ENCODE measurements around the gene KCNJ2.

KCNJ2 gene

DNA sequence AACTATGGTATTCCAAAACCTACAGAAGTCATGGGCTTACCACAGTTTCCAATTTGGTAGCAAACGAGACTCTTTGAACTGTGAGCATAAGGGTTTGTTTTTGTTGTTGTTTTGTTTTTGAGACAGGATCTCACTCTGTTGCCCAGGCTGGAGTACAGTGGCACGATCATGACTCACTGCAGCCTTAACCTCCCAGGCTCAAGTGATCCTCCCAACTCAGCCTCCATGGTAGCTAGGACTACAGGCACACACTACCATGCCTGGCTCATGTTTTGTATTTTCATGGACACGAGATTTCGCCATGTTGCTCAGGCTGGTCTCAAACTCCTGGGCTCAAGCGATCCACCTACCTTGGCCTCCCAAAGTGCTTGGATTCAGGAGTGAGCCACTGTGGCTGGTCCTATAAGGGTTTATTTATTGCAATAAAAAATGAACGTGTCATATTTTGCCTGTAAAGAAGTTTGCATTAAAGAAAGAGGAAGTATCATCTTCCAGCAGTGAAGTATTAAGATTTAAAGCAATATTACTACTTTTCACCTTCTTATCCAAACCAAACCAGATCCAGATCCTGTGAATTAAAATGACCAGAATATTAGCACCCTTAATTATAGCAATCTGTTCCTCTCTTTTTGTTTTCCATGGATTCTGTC lies 37.2 kb downstream of the KCNJ2 start:
- no peak for DNase-seq

DNA sequence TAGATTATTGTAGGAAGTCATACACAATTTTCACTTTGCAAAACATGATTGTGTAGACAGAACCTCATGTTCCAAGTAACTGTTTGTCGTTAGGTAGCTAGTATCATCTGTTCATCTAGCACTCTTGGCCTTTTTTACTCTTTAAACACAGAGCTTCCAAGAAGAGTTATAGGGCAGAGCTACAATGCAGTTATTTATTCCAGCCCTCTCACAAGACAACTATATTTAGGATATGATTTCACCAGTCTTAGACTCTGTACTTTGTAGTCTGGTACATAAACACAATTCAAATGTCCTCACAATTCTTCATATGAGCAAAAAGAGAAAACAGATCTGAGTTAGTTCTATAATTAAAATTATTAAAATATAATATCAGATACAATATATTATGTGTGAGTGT lies 37.9 kb downstream of the KCNJ2 start:
- DNase-seq = no peak

DNA sequence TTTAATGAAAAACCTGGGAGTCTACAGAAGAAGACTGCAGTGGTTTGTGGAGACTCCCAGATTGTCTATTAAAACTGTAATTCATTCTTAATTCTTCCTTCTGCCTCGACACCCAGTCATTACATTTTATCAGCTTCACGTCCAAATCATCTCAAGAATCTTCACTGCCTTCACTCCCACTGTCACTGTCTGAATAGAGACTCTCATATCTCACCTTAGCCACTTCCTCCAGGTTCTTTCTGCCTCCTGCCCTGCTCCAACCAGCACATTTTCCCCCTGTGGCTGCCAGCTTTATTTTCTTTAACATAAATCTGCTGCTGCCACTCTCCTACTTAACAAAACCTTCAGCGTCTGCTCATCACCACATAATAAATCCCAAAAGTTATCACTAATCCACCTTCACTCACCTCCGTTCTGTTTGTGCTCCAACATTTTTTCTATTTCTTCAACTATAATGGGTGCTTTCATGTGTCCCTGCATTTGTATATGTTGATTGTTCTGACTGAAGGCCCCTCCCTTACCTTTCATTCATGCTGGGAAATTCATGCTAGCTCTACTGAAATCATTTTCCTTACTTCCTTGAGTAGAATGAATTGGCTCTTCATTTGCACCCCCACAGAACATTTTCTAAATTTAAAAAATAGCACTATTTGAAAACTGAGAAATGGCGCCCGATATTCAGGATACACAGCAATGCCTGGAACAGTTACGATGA lies 38.9 kb downstream of the KCNJ2 start:
- DNase-seq = no peak

DNA sequence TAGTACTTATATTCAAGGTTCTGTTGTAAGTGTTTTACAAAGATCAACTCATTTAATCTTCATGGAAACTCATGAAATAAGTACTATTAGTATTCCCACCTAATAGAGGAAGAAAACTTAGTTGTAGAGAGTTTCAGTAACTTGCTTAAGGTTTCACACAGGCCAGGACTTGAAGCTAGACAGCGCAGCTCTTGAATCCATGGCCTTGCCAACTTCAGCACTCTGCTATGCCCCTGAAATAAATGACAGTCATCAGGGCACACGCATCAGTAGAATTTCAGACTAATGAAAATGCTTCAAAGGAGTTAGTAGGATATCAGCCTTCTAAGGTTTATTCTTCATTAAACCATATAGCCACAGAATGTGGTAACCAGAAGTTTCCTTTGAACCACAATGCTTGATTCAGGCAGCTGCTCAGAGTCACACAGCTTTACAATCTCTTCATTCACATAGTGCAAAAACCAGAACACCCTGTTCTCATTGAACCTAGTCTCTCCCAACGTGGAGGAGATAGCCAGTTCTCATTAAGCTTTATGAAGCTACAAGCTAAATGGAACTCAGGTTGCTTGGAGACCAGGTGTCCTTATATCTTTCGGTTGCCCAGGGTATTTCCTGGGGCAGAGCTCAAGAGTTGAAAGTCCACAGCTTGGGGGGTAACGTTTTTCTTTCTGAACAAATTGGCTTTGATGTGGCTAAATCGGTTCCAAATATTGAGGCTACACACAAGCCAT lies 39.7 kb downstream of the KCNJ2 start:
- DNase-seq = no peak

DNA sequence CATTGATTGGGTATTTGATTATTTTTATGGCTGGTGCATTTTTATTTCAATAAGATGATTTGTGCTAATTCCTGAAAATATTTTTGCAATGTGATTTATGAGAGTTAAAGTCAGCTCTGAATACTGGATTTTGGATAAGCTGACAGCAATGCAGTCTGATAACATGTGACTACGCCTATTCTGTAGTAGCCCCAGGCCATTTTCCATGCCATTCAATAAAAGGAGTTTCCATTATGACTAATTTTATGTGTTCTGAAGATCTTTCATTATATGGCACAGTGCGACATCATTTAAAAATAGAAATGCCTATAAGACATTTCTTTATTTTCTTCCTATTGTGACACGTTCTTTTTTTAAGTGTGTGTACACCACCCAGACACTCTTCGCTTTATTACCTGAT lies 46.3 kb downstream of the KCNJ2 start:
- no peak for DNase-seq

DNA sequence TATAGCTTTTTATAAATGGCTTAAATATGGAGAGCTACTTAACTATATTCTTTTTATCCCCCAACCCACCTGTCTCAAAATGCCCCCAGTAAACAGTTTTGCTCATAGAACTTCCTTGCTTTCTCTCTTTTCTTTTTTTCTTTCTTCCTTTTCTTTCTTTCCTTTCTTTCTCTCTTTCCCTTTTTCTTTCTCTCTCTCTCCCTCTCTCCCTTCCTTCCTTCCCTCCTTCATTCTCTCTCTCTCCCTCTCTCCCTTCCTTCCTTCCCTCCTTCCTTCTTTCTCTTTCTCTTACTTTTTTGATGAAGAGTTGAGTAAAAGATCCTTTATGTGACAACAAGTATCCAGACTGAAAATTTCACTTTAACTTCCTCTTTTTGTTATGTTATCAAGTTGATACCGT lies 48.2 kb downstream of the KCNJ2 start:
- no peak for DNase-seq

DNA sequence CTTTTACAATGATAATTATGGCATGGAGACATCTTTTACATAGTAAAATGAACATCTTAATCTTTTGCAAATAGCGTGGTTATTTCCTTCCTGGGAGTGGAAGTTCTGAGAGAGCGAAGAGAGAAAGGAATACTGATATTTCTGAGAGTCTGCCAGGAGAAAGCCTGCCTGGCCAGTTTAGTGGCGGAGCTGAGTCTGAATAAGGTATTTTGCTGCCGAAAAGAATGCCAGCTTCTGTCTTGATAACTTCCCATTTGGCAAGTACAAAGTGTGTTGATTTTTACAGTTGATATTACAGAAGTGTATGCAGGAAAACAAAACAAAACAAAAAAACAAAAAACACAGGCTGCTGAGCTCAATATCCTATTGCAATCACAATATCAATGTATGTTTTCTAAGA lies 55.9 kb downstream of the KCNJ2 start:
- no peak for DNase-seq
